Measurements from ENCODE around the gene CTDNEP1. TPM values are rescaled to one million over a fixed set of nuclear protein-coding genes. Genes with fewer than 3 reads are reported as not detected.

Gene CTDNEP1
- total RNA-seq, 1 donor from 2014 or later, result 141 TPM

DNA sequence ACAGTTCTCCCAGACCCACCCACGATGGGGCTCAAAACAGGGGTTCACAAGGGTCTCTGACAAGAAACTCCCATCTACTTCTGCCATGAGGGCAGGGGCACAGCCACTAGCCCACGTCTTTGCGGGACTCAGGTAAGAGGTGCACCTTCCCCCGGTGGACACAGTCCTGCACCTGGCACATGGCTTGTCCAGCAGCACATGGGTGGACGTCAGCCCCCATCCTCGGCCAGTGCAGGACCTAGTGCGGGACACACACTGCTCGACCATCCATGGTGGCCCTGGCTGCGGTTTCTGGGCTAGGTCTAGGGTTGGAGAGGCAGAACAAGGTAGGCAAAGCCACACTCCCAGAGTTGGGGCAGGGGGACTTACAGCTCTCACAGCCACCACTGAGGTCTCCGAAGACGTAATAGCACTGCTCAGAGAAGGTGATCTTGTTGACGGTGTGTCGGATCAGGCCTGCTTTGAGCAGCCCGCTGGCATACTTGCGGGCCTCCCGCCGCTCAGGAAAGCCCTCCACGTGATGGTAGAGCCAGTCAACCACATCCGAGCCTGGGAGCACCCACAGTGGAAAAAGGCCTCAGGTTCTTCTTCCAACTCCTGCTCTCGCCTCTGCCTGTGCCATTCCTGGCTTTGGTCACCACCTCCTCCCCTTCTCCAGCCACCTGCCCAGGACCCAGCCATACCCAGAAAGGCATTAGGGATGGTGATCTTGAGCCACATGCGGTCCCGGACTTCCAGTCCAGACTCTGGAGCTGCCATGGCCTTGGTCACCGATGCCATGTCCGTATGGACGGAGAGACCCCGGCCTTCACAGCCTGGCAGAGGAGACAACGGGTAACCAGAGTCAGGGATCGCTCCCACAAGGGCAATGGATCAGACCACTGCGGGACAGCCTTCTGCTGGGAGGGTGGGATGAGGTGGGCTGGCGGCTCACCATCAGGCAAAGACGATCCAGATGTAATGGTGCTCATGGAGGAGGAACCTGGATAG is 24.5 kb downstream of the CTDNEP1 start:
- no peak overlapping the region for H3K27ac ChIP-seq
- H3K4me1 ChIP-seq, result peaks cover 3% of the 10 kb centered on the region
- ATAC-seq (no peak), DNase-seq (peak; percentile 58)
- peaks cover 88% of the 10 kb centered on the region for H3K36me3 ChIP-seq
- TF ChIP-seq, protein P1, sequence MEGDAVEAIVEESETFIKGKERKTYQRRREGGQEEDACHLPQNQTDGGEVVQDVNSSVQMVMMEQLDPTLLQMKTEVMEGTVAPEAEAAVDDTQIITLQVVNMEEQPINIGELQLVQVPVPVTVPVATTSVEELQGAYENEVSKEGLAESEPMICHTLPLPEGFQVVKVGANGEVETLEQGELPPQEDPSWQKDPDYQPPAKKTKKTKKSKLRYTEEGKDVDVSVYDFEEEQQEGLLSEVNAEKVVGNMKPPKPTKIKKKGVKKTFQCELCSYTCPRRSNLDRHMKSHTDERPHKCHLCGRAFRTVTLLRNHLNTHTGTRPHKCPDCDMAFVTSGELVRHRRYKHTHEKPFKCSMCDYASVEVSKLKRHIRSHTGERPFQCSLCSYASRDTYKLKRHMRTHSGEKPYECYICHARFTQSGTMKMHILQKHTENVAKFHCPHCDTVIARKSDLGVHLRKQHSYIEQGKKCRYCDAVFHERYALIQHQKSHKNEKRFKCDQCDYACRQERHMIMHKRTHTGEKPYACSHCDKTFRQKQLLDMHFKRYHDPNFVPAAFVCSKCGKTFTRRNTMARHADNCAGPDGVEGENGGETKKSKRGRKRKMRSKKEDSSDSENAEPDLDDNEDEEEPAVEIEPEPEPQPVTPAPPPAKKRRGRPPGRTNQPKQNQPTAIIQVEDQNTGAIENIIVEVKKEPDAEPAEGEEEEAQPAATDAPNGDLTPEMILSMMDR (IDR thresholded peaks at IDR 0.05), result no peak
- no peaks in the 10 kb centered on the region for H3K27me3 ChIP-seq
- intact Hi-C loops (cut with DNase I), result no loop called here
- H3K9me3 ChIP-seq, result no peaks in the 10 kb centered on the region
- H3K4me3 ChIP-seq, result no peak overlapping the region

DNA sequence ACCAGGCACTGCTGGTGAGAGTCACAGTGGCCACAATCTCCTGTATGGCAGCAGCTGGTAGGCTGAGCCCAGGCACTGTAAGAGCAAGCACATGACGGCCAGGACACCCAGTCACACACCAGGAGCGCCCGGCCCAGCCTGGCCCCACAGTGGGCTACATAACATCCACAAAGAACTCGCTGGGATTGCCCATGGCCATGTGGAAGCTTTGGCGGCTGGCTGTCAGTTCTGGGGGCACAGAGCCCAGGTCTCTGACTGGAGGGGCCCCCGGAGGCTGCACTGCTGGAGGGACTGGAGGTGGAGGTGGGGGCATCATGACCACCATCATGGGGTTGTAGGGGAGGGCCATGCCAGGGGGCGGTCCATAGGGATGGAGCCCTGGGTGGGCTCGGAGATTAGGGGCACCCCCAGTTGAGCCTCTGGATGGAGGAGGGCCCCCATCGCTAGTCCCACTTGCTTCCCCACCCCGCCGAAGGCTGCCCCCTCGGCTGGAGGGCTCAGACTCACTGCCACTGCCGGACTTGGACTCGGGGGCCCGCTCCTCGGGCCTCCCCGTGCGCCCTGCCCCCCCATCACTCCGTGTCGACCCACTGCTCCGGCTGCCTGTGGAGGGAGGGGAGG is 25.7 kb downstream of the CTDNEP1 start:
- Histone ChIP-seq H3K27me3 (no peaks in the 10 kb centered on the region), H3K4me3 (no peak overlapping the region), H3K4me1 (peaks cover 7% of the 10 kb centered on the region), H3K36me3 (peaks cover 93% of the 10 kb centered on the region), H3K27ac (no peak overlapping the region), H3K9me3 (no peaks in the 10 kb centered on the region)
- TF ChIP-seq, protein P1 (IDR thresholded peaks at IDR 0.05), result no peak
- DNase-seq (peak; percentile 60), ATAC-seq (no peak)
- intact Hi-C loops (cut with DNase I), result no loop called here

DNA sequence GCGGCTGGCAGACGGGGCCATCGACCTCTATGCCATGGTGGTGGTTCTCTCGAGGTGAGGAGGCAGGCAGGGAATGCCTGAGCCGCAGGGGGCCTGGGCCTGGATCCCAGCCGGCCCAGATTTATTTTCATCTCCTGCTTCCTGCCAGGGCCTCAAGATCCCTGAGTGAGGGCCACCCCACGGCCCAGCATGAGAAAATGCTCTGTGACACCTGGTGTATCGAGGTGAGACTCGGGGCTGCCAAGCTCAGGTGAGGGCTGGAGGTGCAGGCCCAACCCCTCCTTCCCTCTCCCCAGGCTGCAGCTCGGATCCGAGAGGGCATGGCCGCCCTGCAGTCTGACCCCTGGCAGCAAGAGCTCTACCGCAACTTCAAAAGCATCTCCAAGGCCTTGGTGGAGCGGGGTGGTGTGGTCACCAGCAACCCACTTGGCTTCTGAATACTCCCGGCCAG is 26.8 kb downstream of the CTDNEP1 start:
- no peak for ATAC-seq
- H3K9me3 ChIP-seq, result no peaks in the 10 kb centered on the region
- H3K4me1 ChIP-seq, result peaks cover 14% of the 10 kb centered on the region
- no peak overlapping the region for H3K4me3 ChIP-seq
- intact Hi-C loops (cut with DNase I), result no loop called here
- H3K36me3 ChIP-seq, result peaks cover 82% of the 10 kb centered on the region
- H3K27me3 ChIP-seq, result no peaks in the 10 kb centered on the region
- TF ChIP-seq, protein P1 (IDR thresholded peaks at IDR 0.05), result no peak
- peak; percentile 60 for DNase-seq
- H3K27ac ChIP-seq, result no peak overlapping the region

DNA sequence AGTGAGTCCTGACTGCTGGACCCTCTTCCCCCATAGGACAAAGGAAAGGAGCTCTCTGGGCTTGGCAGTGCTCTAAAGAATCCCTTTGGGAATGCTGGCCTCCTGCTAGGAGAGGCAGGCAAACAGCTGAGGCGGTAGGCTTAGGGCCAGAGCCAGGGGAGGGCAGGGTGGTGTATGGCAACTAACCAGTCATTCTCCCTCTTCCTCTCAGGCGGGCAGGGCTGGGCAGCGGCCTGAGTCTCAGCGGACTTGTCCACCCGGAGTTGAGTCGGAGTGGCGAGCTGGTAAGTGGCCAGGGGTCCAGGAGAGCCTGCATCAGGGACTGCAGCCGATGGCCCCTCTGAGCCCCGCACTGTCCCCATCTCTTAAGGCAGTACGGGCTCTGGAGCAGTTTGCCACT is 27.4 kb downstream of the CTDNEP1 start:
- TF ChIP-seq, protein P1 (IDR thresholded peaks at IDR 0.05), result no peak
- H3K27ac ChIP-seq, result no peak overlapping the region

DNA sequence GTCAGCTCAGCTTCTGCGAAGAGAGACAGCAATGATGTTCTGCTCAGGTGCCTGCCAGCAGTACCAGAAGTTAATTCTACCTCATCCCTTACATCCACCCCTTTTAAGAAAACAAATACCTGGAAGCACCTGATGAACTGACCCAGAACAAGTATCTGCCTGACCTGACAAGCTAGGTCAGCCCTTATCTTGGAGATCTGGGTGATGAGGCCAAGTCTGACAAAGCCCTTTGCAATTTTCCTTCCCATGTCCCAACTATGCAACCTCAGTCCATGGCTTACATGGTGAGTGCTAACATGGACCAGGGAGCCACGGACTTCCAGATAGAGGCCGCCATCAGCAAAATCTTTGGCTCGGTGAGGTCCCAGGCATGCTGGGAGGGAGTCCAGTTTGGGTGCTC is 28.2 kb downstream of the CTDNEP1 start:
- intact Hi-C loops (cut with DNase I), result no loop called here
- ATAC-seq, result no peak
- Histone ChIP-seq H3K9me3 (no peaks in the 10 kb centered on the region), H3K27me3 (no peaks in the 10 kb centered on the region), H3K4me3 (no peak overlapping the region), H3K36me3 (peaks cover 69% of the 10 kb centered on the region), H3K4me1 (peaks cover 25% of the 10 kb centered on the region), H3K27ac (no peak overlapping the region)
- no peak for DNase-seq
- TF ChIP-seq, protein P1 (IDR thresholded peaks at IDR 0.05), result no peak

More for the DNA sequence above, 27.4 kb downstream of the CTDNEP1 start:
- DNase-seq, result no peak
- no peak overlapping the region for H3K4me3 ChIP-seq
- intact Hi-C loops (cut with DNase I), result no loop called here
- H3K36me3 ChIP-seq, result peaks cover 76% of the 10 kb centered on the region
- no peaks in the 10 kb centered on the region for H3K9me3 ChIP-seq
- no peaks in the 10 kb centered on the region for H3K27me3 ChIP-seq
- no peak for ATAC-seq
- H3K4me1 ChIP-seq, result peaks cover 18% of the 10 kb centered on the region
